HEK293 (cell line): ENCODE data around the gene ANO6.
A peak's percentile ranks its signal among the peaks of the same experiment; 100 is the strongest.
"Not testable (repeated sequence)": the region's sequence is repeated elsewhere in the genome, so short reads cannot be mapped to it uniquely, and the experiment has no call there.

Source experiments
- CTCF ChIA-PET: fragments of 350-600 bp; formaldehyde crosslinking; extraction: SDS; loops from one replicate; lab custom pipeline; 2021; ENCODE audit warnings: antibody characterized with exemption; lab: Yijun Ruan, JAX
- POLR2A ChIA-PET: fragments of 300-600 bp; formaldehyde crosslinking; extraction: SDS; loops from one replicate; lab custom pipeline; 2020; ENCODE audit warnings: antibody characterized with exemption, inconsistent platforms; lab: Yijun Ruan, JAX
- H3K27ac ChIP-seq: fragments of 200-500 bp; sonication (Bioruptor generic); 2 replicates; pipeline ENCODE4 v1.5.1; 2014; ENCODE audit warnings: low read depth, low read length, control low read depth, inconsistent platforms; ENCODE audit errors: extremely low read depth
- H3K36me3 ChIP-seq, 2 experiments: fragments of 200-500 bp in 1 of 2; sonication (Bioruptor generic) in 1 of 2; 1 replicate in 1 of 2; 2 replicates in 1 of 2; pipeline ENCODE4 v1.5.1; 2014 to 2017; ENCODE audit warnings: inconsistent platforms in 2 of 2, low read length in 2 of 2; ENCODE audit not compliant: control insufficient read depth in 2 of 2, insufficient read depth in 1 of 2
- H3K4me1 ChIP-seq: fragments of 200-500 bp; sonication (Bioruptor generic); 2 replicates; pipeline ENCODE4 v1.5.1; 2014; ENCODE audit warnings: mild to moderate bottlenecking, low read length, inconsistent platforms; ENCODE audit not compliant: control insufficient read depth, insufficient read depth
- H3K4me3 ChIP-seq: 2 replicates; pipeline ENCODE4 v1.5.1; 2011; ENCODE audit warnings: low read depth, mild to moderate bottlenecking, control low read depth, low read length, moderate library complexity
- H3K9me3 ChIP-seq: fragments of 200-500 bp; sonication (Bioruptor generic); 2 replicates; pipeline ENCODE4 v1.5.1; 2014; ENCODE audit warnings: low read depth, low read length, inconsistent platforms; ENCODE audit not compliant: control insufficient read depth, insufficient read depth
- FEZF1 ChIP-seq: fragments of 450-650 bp; formaldehyde crosslinking; IDR thresholded peaks from 2 replicates; pipeline ENCODE4 v1.5.1; 2016; ENCODE audit warnings: missing biosample characterization, missing genetic modification characterization
- MZF1 ChIP-seq: fragments of 450-650 bp; formaldehyde crosslinking; IDR thresholded peaks from 2 replicates; pipeline ENCODE4 v1.5.1; 2017; ENCODE audit warnings: missing biosample characterization, missing genetic modification characterization, borderline replicate concordance
- TCF7L2 ChIP-seq: IDR thresholded peaks from 2 replicates; pipeline ENCODE4 v1.6.1; 2011; ENCODE audit warnings: low read depth, mild to moderate bottlenecking, inconsistent platforms, low read length, moderate library complexity, borderline replicate concordance
- TRIM28 ChIP-seq: IDR thresholded peaks from 2 replicates; pipeline ENCODE4 v1.6.1; 2011; ENCODE audit warnings: low read length, control low read depth, borderline replicate concordance
- ZBTB1 ChIP-seq: fragments of 450-650 bp; formaldehyde crosslinking; IDR thresholded peaks from 2 replicates; pipeline ENCODE4 v1.5.1; 2016; ENCODE audit warnings: missing biosample characterization, missing genetic modification characterization
- ZNF121 ChIP-seq: fragments of 450-650 bp; formaldehyde crosslinking; IDR thresholded peaks from 2 replicates; pipeline ENCODE4 v1.5.1; 2016; ENCODE audit warnings: missing biosample characterization, missing genetic modification characterization
- ZNF239 ChIP-seq: fragments of 450-650 bp; formaldehyde crosslinking; IDR thresholded peaks from 2 replicates; pipeline ENCODE4 v1.5.1; 2016; ENCODE audit warnings: missing biosample characterization, missing genetic modification characterization
- ZNF518A ChIP-seq: fragments of 450-650 bp; formaldehyde crosslinking; conservative IDR thresholded peaks from 2 replicates; pipeline ENCODE4 v1.5.1; 2016; ENCODE audit warnings: low read depth, missing biosample characterization, missing genetic modification characterization
- ZNF530 ChIP-seq: fragments of 450-650 bp; formaldehyde crosslinking; IDR thresholded peaks from 2 replicates; pipeline ENCODE4 v1.5.1; 2016; ENCODE audit warnings: low read depth, missing biosample characterization, missing genetic modification characterization
- ZNF549 ChIP-seq: fragments of 450-650 bp; IDR thresholded peaks from 2 replicates; pipeline ENCODE4 v1.5.1; 2018; ENCODE audit warnings: missing biosample characterization, missing genetic modification characterization, mild to moderate bottlenecking, inconsistent platforms, moderate library complexity
- TF ChIP-seq, protein P1 (sequence below): fragments of 450-650 bp; formaldehyde crosslinking; IDR thresholded peaks from 2 replicates; pipeline ENCODE4 v1.5.1; 2017; ENCODE audit warnings: missing biosample characterization, mild to moderate bottlenecking, missing genetic modification characterization, moderate library complexity

ANO6 gene

GRCh38 chr12:45257185-45257930, 41.5 kb downstream of the ANO6 start (continued):
- no peak for TF ChIP-seq ZNF518A

GRCh38 chr12:45259675-45260074, 43.8 kb downstream of the ANO6 start:
- Histone ChIP-seq H3K36me3 (no peaks in the 10 kb centered on the region), H3K27ac (no peak overlapping the region), H3K4me1 (peaks cover 3% of the 10 kb centered on the region; the same call in 1 of the 2 replicates), H3K4me3 (no peak overlapping the region), H3K9me3 (no peaks in the 10 kb centered on the region)
- CTCF ChIA-PET, result interaction anchor here (1.2 kb wide), 1 partner anchor 9 kb away, joined by 7 read pairs; no protein-coding TSS in a partner anchor
- TF ChIP-seq ZBTB1 (tag by site-specific recombination) (no peak), TCF7L2 (no peak)
- TF ChIP-seq, protein P1, sequence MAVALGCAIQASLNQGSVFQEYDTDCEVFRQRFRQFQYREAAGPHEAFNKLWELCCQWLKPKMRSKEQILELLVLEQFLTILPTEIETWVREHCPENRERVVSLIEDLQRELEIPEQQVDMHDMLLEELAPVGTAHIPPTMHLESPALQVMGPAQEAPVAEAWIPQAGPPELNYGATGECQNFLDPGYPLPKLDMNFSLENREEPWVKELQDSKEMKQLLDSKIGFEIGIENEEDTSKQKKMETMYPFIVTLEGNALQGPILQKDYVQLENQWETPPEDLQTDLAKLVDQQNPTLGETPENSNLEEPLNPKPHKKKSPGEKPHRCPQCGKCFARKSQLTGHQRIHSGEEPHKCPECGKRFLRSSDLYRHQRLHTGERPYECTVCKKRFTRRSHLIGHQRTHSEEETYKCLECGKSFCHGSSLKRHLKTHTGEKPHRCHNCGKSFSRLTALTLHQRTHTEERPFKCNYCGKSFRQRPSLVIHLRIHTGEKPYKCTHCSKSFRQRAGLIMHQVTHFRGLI (tag by site-specific recombination), result no peak
- POLR2A ChIA-PET, result interaction anchor here (1.7 kb wide), 1 partner anchor 9 kb away, joined by 4 read pairs; no protein-coding TSS in a partner anchor

- POLR2A ChIA-PET, result interaction anchor here (1.7 kb wide), 1 partner anchor 8 kb away, joined by 4 read pairs; no protein-coding TSS in a partner anchor
- H3K27ac ChIP-seq, result peak overlapping the region; percentile 29; the same call in 1 of the 2 replicates
Measured at GRCh38 chr12:45260104-45260815, 44.4 kb downstream of the ANO6 start.

GRCh38 chr12:45260854-45261253, 45.0 kb downstream of the ANO6 start:
- Histone ChIP-seq H3K27ac (no peak overlapping the region), H3K9me3 (no peaks in the 10 kb centered on the region), H3K4me3 (no peak overlapping the region), H3K4me1 (peaks cover 3% of the 10 kb centered on the region; the same call in 1 of the 2 replicates), H3K36me3 (no peaks in the 10 kb centered on the region)
- TF ChIP-seq ZNF121 (tag by site-specific recombination), result peak; percentile 64
- no peak for TF ChIP-seq ZNF239 (tag by site-specific recombination)
- CTCF ChIA-PET, result no interaction called here
- POLR2A ChIA-PET, result interaction anchor here (1.7 kb wide), 1 partner anchor 8 kb away, joined by 4 read pairs; no protein-coding TSS in a partner anchor

More at GRCh38 chr12:45260104-45260815, 44.4 kb downstream of the ANO6 start:
- TF ChIP-seq ZNF549 (tag by site-specific recombination), result no peak
- TF ChIP-seq FEZF1 (tag by site-specific recombination), result peak; percentile 84
- TF ChIP-seq MZF1 (tag by site-specific recombination), result peak; percentile 68
- TF ChIP-seq ZNF530, result peak; percentile 9; the same call in 1 of the 2 replicates
- TF ChIP-seq TRIM28, result peak; percentile 90
- Histone ChIP-seq H3K36me3 (no peaks in the 10 kb centered on the region), H3K4me1 (peaks cover 3% of the 10 kb centered on the region; the same call in 1 of the 2 replicates), H3K9me3 (no peaks in the 10 kb centered on the region), H3K4me3 (no peak overlapping the region)
- CTCF ChIA-PET, result interaction anchor here (1.2 kb wide), 1 partner anchor 8 kb away, joined by 7 read pairs; no protein-coding TSS in a partner anchor

GRCh38 chr12:45262185-45262584, 46.3 kb downstream of the ANO6 start:
- H3K4me3 ChIP-seq, POLR2A ChIA-PET, H3K36me3 ChIP-seq, H3K9me3 ChIP-seq, CTCF ChIA-PET, H3K4me1 ChIP-seq, H3K27ac ChIP-seq: not testable (repeated sequence)
